ENCODE data around the gene DCC. TPM values are rescaled to one million over a fixed set of nuclear protein-coding genes. Genes with fewer than 3 reads are reported as not detected.

The DCC gene
- total RNA-seq, 1 donor from 2014 or later: 1.0 TPM

DNA sequence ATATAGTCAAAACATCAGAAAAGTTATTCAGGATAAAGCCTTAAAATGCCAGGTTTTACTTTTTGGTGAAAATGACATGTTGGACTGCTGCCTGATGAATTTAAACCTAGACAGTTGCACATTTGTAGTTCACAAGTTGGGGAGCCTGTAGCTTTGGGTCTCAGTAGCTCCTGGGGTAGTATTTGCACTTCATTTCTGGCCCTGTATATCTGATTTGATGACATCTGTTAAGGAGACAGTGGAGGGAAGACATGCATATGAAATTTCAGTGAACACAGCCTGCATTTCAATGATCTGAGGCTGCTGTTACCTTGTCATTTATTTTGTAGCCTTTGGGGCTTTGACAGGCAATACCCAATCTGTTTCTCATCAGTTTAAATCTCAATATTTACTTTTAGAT lies 156.4 kb downstream of the DCC start:
- no peak for DNase-seq (ENCODE audit: low spot score in 2 of 2, unreplicated experiment in 2 of 2)
- H3K27me3 Mint-ChIP-seq (ENCODE audit: low read depth): peaks cover 15% of the 10 kb centered on the region
- H3K36me3 Mint-ChIP-seq: no peaks in the 10 kb centered on the region
- H3K9me3 Mint-ChIP-seq: peaks cover 17% of the 10 kb centered on the region
- H3K27ac Mint-ChIP-seq: no peak overlapping the region
- no peaks in the 10 kb centered on the region for H3K4me1 Mint-ChIP-seq
- TF ChIP-seq, protein P1, sequence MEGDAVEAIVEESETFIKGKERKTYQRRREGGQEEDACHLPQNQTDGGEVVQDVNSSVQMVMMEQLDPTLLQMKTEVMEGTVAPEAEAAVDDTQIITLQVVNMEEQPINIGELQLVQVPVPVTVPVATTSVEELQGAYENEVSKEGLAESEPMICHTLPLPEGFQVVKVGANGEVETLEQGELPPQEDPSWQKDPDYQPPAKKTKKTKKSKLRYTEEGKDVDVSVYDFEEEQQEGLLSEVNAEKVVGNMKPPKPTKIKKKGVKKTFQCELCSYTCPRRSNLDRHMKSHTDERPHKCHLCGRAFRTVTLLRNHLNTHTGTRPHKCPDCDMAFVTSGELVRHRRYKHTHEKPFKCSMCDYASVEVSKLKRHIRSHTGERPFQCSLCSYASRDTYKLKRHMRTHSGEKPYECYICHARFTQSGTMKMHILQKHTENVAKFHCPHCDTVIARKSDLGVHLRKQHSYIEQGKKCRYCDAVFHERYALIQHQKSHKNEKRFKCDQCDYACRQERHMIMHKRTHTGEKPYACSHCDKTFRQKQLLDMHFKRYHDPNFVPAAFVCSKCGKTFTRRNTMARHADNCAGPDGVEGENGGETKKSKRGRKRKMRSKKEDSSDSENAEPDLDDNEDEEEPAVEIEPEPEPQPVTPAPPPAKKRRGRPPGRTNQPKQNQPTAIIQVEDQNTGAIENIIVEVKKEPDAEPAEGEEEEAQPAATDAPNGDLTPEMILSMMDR (IDR thresholded peaks at IDR 0.05; ENCODE audit: unreplicated experiment): no peak
- no peak overlapping the region for H3K4me3 Mint-ChIP-seq

DNA sequence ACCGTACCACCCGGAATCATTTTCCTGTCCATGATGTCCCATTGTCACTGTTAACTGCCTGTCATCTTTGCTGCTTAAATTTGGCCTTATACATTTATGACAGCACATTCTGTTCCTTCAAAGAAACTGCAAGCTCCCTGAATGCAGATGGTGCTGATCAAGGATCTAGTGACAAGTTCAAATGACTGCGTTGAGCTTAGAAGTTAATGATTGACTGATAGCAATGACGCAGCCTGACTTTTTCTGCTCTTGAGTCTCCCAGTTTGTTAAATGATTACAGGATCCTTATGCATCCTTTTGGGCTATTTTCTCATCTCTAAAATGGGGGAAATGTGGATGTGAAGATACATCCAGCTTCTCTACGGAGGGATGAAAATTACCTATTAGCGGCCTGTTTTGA lies 159.0 kb downstream of the DCC start:
- no peaks in the 10 kb centered on the region for H3K36me3 Mint-ChIP-seq

DNA sequence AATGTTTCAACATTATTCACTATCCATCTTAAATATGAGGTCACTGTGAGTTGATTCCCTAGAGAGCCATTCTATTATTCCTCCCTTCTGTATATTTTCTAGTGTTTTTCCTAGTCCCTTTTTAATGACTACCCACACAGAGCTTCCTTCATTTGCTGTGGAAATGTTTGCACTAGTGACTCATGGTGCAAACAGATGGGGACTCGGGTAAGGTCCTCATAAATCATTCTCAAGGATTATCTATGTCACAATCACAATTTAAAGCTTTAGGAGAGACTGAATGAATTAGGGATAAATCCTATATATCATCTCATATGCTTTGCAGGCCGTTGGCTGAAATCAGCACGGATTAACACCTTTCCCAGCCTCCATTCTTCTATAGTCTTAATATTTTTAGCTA lies 159.6 kb downstream of the DCC start:
- peaks cover 5% of the 10 kb centered on the region for H3K9me3 Mint-ChIP-seq
- H3K27me3 Mint-ChIP-seq (ENCODE audit: low read depth): peaks cover 33% of the 10 kb centered on the region
- TF ChIP-seq, protein P1 (IDR thresholded peaks at IDR 0.05; ENCODE audit: unreplicated experiment): no peak
- DNase-seq (ENCODE audit: low spot score in 2 of 2, unreplicated experiment in 2 of 2): no peak
- H3K4me1 Mint-ChIP-seq: no peaks in the 10 kb centered on the region
- no peak overlapping the region for H3K4me3 Mint-ChIP-seq
- no peak overlapping the region for H3K27ac Mint-ChIP-seq
- H3K36me3 Mint-ChIP-seq: no peaks in the 10 kb centered on the region

More for the DNA sequence above, 159.0 kb downstream of the DCC start:
- H3K4me3 Mint-ChIP-seq: no peak overlapping the region
- H3K4me1 Mint-ChIP-seq: no peaks in the 10 kb centered on the region
- H3K27ac Mint-ChIP-seq: no peak overlapping the region
- H3K27me3 Mint-ChIP-seq (ENCODE audit: low read depth): peaks cover 29% of the 10 kb centered on the region
- DNase-seq (ENCODE audit: low spot score in 2 of 2, unreplicated experiment in 2 of 2): no peak
- TF ChIP-seq, protein P1 (IDR thresholded peaks at IDR 0.05; ENCODE audit: unreplicated experiment): no peak
- peaks cover 11% of the 10 kb centered on the region for H3K9me3 Mint-ChIP-seq

DNA sequence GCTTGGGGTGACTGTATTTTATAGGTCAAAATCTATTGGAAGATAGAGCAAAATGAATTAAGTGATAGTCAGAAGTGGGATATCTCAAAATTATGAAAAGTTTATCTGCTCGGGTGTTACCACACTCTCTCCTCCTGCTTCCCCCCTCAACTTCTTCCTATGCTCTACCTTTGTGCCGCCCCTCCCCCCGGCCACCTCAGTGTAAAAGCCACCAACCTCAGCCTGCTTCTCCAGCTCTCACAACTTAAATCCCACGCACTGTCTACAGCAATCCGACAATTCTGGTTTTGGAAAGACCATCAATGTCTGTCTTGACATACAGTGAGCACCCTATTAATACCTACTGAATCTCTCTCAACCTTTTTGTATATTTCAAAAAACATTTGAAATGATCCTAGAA lies 164.6 kb downstream of the DCC start:
- Mint-ChIP-seq H3K4me1 (no peaks in the 10 kb centered on the region), H3K36me3 (no peaks in the 10 kb centered on the region), H3K27me3 (ENCODE audit: low read depth) (peaks cover 41% of the 10 kb centered on the region), H3K9me3 (no peaks in the 10 kb centered on the region), H3K27ac (no peak overlapping the region), H3K4me3 (no peak overlapping the region)
- TF ChIP-seq, protein P1 (IDR thresholded peaks at IDR 0.05; ENCODE audit: unreplicated experiment): no peak
- DNase-seq (ENCODE audit: low spot score in 2 of 2, unreplicated experiment in 2 of 2): no peak

DNA sequence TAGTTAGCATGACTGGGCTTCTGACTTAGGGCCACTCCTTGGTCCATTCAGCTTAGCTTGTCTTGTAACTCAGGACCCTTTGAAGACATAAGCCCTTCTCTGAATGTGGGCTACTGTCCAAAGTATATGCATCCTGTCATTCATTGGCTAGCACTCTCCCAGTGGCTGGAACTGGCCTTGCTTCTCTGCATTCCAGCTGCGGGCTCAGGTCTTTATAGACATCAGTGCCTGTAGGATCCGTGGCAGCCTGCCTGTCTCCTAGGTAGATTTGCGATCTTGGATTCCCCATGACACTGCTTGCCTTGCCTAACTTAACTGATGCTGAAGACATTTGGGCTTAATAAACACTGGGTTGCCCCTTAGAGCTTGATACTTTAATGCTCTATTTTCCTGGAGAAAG lies 170.1 kb downstream of the DCC start:
- no peak overlapping the region for H3K27ac Mint-ChIP-seq
- H3K9me3 Mint-ChIP-seq: no peaks in the 10 kb centered on the region
- no peak for DNase-seq (ENCODE audit: low spot score in 2 of 2, unreplicated experiment in 2 of 2)
- TF ChIP-seq, protein P1 (IDR thresholded peaks at IDR 0.05; ENCODE audit: unreplicated experiment): no peak
- H3K36me3 Mint-ChIP-seq: no peaks in the 10 kb centered on the region
- peaks cover 33% of the 10 kb centered on the region for H3K27me3 Mint-ChIP-seq (ENCODE audit: low read depth)
- H3K4me1 Mint-ChIP-seq: no peaks in the 10 kb centered on the region
- no peak overlapping the region for H3K4me3 Mint-ChIP-seq

DNA sequence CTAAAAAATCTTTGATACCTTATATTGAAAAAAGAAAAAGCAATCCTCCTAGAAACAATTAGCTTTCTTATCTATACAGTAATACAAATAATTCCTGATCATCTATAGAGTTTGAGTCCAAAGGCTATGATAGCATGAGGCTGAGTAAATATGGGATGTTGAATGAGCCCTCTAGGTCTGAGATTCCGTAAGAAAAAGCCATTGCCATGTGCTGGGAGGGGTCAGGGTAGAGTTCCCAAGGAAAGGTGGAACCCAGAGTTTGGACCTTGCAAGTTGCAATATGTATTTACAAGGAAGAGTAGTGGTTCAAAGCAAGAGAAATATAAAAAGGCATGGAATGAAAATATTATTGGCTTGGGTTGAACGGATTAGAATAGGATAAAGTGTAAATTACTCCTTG lies 178.1 kb downstream of the DCC start:
- H3K9me3 Mint-ChIP-seq: no peaks in the 10 kb centered on the region
- TF ChIP-seq, protein P1 (IDR thresholded peaks at IDR 0.05; ENCODE audit: unreplicated experiment): no peak

More for the DNA sequence above, 178.1 kb downstream of the DCC start:
- no peaks in the 10 kb centered on the region for H3K36me3 Mint-ChIP-seq
- peaks cover 18% of the 10 kb centered on the region for H3K4me1 Mint-ChIP-seq
- no peak overlapping the region for H3K27ac Mint-ChIP-seq
- H3K27me3 Mint-ChIP-seq (ENCODE audit: low read depth): peaks cover 5% of the 10 kb centered on the region
- H3K4me3 Mint-ChIP-seq: no peak overlapping the region
- DNase-seq (ENCODE audit: low spot score in 2 of 2, unreplicated experiment in 2 of 2): no peak
